Coronary artery (tissue), 2 donors: ENCODE measurements around the gene DMXL2.
"Not testable (repeated sequence)": the region's sequence is repeated elsewhere in the genome, so short reads cannot be mapped to it uniquely, and the experiment has no call there.

ENCODE experiments used
- DNase-seq: peaks from one replicate; pipeline ENCODE4 v3.0.0-alpha.2; 2017; ENCODE audit warnings: low spot score
- H3K27ac ChIP-seq, 2 donors: fragments of 200-600 bp; sonication (generic); one replicate each; pipeline ENCODE4 v1.5.1; 2016 to 2019
- H3K4me3 ChIP-seq: fragments of 200-600 bp; sonication (generic); 2 replicates; pipeline ENCODE4 v1.5.1; 2016; ENCODE audit warnings: mild to moderate bottlenecking, moderate library complexity
- TF ChIP-seq, protein P1 (sequence below): fragments of 200-600 bp; sonication (generic); IDR thresholded peaks from one replicate; pipeline ENCODE4 v1.5.1; 2019; ENCODE audit warnings: antibody characterized with exemption

DMXL2 gene

DNA sequence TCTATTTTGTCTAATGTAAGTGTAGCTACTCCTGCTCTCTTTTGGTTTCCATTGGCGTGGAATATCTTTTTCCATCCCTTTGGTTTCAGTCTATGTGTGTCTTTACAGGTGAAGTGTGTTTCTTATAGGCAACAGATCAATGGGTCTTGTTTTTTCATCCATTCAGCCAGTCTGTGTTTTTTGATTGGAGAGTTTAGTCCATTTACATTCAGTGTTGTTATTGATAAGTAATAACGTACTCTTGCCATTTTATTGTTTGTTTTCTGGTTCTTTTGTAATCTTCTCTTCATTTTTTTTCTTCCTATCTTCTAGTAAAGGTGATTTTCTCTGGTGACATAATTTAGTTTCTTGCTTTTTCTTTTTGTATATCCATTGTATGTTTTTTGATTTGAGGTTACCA, 184.0 kb downstream of the DMXL2 start:
- TF ChIP-seq, protein P1, sequence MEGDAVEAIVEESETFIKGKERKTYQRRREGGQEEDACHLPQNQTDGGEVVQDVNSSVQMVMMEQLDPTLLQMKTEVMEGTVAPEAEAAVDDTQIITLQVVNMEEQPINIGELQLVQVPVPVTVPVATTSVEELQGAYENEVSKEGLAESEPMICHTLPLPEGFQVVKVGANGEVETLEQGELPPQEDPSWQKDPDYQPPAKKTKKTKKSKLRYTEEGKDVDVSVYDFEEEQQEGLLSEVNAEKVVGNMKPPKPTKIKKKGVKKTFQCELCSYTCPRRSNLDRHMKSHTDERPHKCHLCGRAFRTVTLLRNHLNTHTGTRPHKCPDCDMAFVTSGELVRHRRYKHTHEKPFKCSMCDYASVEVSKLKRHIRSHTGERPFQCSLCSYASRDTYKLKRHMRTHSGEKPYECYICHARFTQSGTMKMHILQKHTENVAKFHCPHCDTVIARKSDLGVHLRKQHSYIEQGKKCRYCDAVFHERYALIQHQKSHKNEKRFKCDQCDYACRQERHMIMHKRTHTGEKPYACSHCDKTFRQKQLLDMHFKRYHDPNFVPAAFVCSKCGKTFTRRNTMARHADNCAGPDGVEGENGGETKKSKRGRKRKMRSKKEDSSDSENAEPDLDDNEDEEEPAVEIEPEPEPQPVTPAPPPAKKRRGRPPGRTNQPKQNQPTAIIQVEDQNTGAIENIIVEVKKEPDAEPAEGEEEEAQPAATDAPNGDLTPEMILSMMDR, result no peak
- H3K4me3 ChIP-seq, result no peak overlapping the region
- no peak for DNase-seq
- H3K27ac ChIP-seq, result no peak overlapping the region

DNA sequence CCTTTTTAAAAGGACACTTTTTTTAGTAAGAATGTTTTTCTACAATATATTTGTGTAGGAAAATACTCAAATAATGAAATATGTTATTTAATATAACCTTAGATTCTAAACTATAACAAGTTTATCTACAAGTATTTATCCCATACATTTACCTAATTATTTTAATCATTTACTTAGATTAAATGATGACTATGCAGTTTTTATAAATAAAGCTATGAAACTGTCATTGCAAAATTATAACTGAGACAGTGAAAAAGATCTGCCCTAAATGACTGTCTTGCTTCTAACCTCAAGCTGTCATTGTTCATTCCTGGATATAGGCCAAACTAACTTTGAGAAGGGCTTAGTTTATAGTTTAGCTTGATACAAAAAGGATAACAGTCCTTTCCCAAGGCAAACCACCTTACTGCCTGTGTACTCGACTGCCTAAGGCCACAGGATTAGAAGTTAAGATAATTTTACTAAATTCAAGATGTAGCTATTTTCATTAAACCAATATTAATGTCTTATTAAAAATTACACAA, 197.0 kb downstream of the DMXL2 start:
- DNase-seq, result no peak
- H3K4me3 ChIP-seq, result no peak overlapping the region
- TF ChIP-seq, protein P1, result no peak
- H3K27ac ChIP-seq, result no peak overlapping the region

DNA sequence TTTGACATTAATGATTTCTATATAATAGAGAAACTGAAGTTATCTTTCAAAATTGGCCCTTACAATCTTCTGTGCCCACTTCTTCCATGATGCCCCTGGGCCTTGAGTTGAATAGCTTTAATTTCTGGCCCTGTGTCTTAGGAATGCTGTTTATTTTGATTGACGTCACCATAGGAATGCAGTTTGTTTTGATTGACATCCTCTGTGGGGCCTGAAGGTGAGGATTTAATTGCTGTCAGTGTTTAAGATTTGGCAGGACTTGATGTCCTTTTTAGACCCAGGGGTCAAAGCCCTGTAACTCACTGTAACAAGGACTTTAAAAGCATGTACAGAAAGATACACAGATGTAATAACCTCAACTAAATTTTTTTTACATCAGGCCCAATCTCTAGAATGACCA, 197.8 kb downstream of the DMXL2 start:
- H3K27ac ChIP-seq, result no peak overlapping the region
- H3K4me3 ChIP-seq, result no peak overlapping the region
- TF ChIP-seq, protein P1, result no peak
- no peak for DNase-seq

DNA sequence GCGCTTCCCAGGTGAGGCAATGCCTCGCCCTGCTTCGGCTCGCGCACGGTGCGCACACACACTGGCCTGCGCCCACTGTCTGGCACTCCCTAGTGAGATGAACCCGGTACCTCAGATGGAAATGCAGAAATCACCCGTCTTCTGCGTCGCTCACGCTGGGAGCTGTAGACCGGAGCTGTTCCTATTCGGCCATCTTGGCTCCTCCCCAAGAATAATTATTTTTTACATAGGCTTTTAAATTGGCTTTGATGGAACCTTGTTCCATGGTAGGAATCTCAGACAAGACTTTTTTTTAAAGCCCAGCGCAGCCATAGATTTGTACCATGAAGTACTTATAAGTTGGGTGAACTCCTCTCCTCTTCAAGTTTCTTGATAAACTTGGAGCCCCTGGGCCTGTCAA, 199.5 kb downstream of the DMXL2 start:
- not testable (repeated sequence) for DNase-seq, H3K4me3 ChIP-seq, H3K27ac ChIP-seq

DNA sequence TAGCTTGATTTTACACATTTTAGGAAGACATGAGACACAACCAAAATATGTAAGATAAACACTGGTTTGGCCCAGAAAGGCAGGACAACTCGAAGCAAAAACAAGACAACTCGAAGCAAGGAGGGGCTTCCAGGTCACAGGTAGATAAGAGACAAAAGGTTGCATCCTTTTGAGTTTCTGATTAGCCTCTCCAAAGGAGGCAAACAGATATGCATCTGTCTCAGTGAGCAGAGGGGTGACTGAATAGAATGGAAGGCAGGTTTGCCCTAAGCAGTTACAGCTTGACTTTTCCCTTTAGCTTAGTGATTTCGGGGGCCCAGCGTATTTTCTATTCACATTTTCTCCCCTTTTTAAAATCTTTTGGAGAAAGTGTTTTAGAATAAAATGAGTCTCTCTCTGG, 206.4 kb downstream of the DMXL2 start:
- Histone ChIP-seq H3K4me3 (no peak overlapping the region), H3K27ac (no peak overlapping the region)
- TF ChIP-seq, protein P1, result no peak
- no peak for DNase-seq

DNA sequence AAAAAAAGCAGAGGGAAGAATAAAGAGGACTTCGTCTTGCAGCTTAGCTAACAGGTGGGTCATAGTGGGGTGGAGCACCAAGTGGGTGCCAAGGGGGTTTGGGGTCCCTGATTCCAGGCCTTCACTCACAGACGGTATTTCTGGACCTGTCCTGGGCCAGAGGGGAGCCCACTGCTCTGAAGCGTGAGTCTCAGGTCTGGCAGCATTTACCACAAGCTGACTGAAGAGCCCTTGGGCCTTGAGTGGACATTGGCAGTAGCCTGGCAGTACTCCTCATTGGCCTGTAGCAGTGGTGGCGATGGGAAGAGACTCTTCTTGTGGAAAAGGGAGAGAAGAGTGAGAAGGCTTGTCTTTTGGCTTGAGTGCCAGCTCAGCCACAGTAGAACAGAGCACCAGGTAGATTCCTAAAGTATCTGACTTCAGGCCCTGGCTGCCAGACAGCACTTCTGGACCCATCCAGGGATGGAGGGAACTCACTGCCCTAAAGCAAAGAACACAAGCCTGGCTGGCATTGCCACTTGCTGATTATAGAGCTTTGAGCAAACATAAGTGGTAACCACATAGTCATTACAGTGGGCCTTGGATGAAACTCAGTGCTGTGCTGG, 208.2 kb downstream of the DMXL2 start:
- TF ChIP-seq, protein P1, result no peak
- no peak overlapping the region for H3K27ac ChIP-seq
- no peak for DNase-seq
- H3K4me3 ChIP-seq, result no peak overlapping the region

DNA sequence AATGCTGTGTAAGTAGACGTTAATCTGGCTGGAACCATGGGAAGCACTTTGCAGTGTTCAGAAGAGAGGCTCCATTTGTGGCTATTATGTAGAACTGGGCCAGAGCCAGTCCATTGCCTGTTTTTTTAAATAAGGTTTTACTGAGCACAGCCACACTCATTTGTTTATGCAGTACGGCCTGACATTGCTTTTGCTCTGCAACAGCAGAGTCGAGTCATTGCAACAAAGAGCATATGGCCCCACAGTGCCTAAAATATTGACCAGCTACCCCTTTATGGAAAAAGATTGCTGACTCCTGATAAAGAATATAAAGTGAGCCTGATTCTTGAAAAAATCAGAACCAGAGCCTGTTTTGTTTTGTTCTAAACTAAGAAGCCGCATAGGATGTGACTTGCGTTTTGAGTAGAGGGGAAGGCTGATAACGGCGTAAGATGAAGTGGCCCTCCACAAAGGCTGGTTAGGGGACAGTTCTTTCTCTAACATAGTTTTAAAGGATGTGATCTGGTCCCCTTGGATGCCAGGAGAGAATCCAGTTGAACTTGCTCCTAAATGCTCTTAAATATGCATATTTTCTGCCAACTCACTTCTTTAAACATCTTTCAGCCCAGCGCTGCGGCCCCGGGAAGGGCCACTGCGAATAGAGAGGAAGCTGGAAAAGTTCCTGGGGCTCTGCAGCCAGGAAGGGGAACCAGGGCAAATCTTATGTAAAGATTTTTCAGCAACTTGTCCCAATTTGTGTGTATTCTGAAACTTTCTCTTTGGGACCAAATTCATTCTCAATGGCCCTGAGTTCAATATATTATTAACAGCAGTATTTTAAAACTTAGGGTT, 216.7 kb downstream of the DMXL2 start:
- Histone ChIP-seq H3K4me3 (no peak overlapping the region), H3K27ac (no peak overlapping the region)
- DNase-seq, result no peak
- TF ChIP-seq, protein P1, result no peak
